ENCODE results near the gene RPS23.
"Not testable (repeated sequence)": the region's sequence is repeated elsewhere in the genome, so short reads cannot be mapped to it uniquely, and the experiment has no call there.

RPS23 gene

GRCh38 chr5:82267297-82267933 lies 10.7 kb downstream of the RPS23 start:
- not testable (repeated sequence) for H3K4me1 ChIP-seq (ENCODE audit: control insufficient read depth, insufficient read depth, low read length); H3K4me3 ChIP-seq (ENCODE audit: low read length)

GRCh38 chr5:82265047-82265446 lies 13.1 kb downstream of the RPS23 start:
- Histone ChIP-seq H3K36me3 (ENCODE audit: insufficient read depth, low read length) (peaks cover 12% of the 10 kb centered on the region), H3K4me3 (ENCODE audit: low read length) (no peak overlapping the region), H3K9me3 (replicated peaks; ENCODE audit: low read length) (no peaks in the 10 kb centered on the region), H3K4me2 (ENCODE audit: low read length) (no peak overlapping the region), H3K4me1 (ENCODE audit: control insufficient read depth, insufficient read depth, low read length) (peaks cover 9% of the 10 kb centered on the region), H3K9ac (ENCODE audit: low read depth, low read length) (no peak overlapping the region), H3K27me3 (ENCODE audit: control insufficient read depth, insufficient read depth, low read length) (no peaks in the 10 kb centered on the region)

More at GRCh38 chr5:82267297-82267933, 10.7 kb downstream of the RPS23 start:
- H3K27me3 ChIP-seq (ENCODE audit: control insufficient read depth, insufficient read depth, low read length); H3K9me3 ChIP-seq (replicated peaks; ENCODE audit: low read length); H3K9ac ChIP-seq (ENCODE audit: low read depth, low read length); H3K4me2 ChIP-seq (ENCODE audit: low read length): not testable (repeated sequence)
- peaks cover 12% of the 10 kb centered on the region for H3K36me3 ChIP-seq (ENCODE audit: insufficient read depth, low read length)

- H3K4me2 ChIP-seq (ENCODE audit: low read length): no peak overlapping the region
- no peak overlapping the region for H3K9ac ChIP-seq (ENCODE audit: low read depth, low read length)
- H3K9me3 ChIP-seq (replicated peaks; ENCODE audit: low read length): no peaks in the 10 kb centered on the region
- H3K36me3 ChIP-seq (ENCODE audit: insufficient read depth, low read length): no peaks in the 10 kb centered on the region
- H3K4me1 ChIP-seq (ENCODE audit: control insufficient read depth, insufficient read depth, low read length): no peaks in the 10 kb centered on the region
- no peaks in the 10 kb centered on the region for H3K27me3 ChIP-seq (ENCODE audit: control insufficient read depth, insufficient read depth, low read length)
- no peak overlapping the region for H3K4me3 ChIP-seq (ENCODE audit: low read length)
Observed at GRCh38 chr5:82259172-82259800, 18.9 kb downstream of the RPS23 start.

DNA sequence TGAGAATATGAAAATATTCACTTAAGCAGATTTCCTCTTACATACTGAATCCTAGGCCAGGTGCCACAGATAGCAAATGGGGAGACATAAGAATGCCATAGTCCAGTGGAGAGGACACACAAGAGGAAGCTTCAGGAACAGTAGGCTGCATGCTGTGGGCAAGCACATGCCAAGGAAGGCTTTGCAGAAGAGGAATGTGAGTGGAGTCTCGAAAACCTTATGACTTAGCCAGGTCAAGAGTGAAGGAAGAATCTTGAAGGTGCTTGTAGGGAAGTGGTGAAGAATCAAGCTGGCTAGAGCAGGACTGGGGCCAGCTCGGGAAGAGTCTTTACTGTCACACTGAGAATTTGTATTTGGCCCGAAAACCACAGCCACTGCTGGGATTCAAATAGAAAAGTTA lies 20.4 kb downstream of the RPS23 start:
- no peak overlapping the region for H3K4me2 ChIP-seq (ENCODE audit: low read length)
- no peaks in the 10 kb centered on the region for H3K4me1 ChIP-seq (ENCODE audit: control insufficient read depth, insufficient read depth, low read length)

DNA sequence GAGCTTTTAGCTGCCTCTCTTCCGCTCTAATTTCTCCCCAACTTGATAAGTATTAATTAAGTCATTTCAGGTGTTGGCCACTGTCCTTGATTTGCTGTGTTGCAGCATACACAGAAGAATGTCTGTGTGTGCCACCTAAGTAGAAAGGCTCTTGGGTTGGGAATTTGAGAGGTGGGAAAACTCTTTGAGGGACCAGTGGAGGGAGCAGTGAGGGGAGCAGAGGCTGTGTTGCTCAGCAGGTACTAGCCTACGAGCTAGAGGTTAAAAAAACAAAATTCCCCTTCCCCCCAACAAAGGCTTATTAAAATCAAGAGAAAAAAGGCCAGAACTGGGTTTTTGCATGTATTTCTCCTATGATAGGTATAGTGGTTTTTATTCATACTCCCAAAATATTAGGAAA lies 20.9 kb downstream of the RPS23 start:
- Histone ChIP-seq H3K4me3 (ENCODE audit: low read length) (no peak overlapping the region), H3K9me3 (replicated peaks; ENCODE audit: low read length) (no peaks in the 10 kb centered on the region), H3K4me1 (ENCODE audit: control insufficient read depth, insufficient read depth, low read length) (no peaks in the 10 kb centered on the region), H3K9ac (ENCODE audit: low read depth, low read length) (no peak overlapping the region), H3K4me2 (ENCODE audit: low read length) (no peak overlapping the region), H3K36me3 (ENCODE audit: insufficient read depth, low read length) (no peaks in the 10 kb centered on the region), H3K27me3 (ENCODE audit: control insufficient read depth, insufficient read depth, low read length) (no peaks in the 10 kb centered on the region)

More for the DNA sequence above, 20.4 kb downstream of the RPS23 start:
- Histone ChIP-seq H3K9ac (ENCODE audit: low read depth, low read length) (no peak overlapping the region), H3K4me3 (ENCODE audit: low read length) (no peak overlapping the region), H3K9me3 (replicated peaks; ENCODE audit: low read length) (no peaks in the 10 kb centered on the region), H3K27me3 (ENCODE audit: control insufficient read depth, insufficient read depth, low read length) (no peaks in the 10 kb centered on the region), H3K36me3 (ENCODE audit: insufficient read depth, low read length) (no peaks in the 10 kb centered on the region)

GRCh38 chr5:82255844-82256243 lies 22.3 kb downstream of the RPS23 start:
- H3K9ac ChIP-seq (ENCODE audit: low read depth, low read length): no peak overlapping the region
- no peaks in the 10 kb centered on the region for H3K27me3 ChIP-seq (ENCODE audit: control insufficient read depth, insufficient read depth, low read length)
- H3K9me3 ChIP-seq (replicated peaks; ENCODE audit: low read length): no peaks in the 10 kb centered on the region
- no peak overlapping the region for H3K4me2 ChIP-seq (ENCODE audit: low read length)
- no peak overlapping the region for H3K4me3 ChIP-seq (ENCODE audit: low read length)
- H3K36me3 ChIP-seq (ENCODE audit: insufficient read depth, low read length): no peaks in the 10 kb centered on the region
- H3K4me1 ChIP-seq (ENCODE audit: control insufficient read depth, insufficient read depth, low read length): no peaks in the 10 kb centered on the region

DNA sequence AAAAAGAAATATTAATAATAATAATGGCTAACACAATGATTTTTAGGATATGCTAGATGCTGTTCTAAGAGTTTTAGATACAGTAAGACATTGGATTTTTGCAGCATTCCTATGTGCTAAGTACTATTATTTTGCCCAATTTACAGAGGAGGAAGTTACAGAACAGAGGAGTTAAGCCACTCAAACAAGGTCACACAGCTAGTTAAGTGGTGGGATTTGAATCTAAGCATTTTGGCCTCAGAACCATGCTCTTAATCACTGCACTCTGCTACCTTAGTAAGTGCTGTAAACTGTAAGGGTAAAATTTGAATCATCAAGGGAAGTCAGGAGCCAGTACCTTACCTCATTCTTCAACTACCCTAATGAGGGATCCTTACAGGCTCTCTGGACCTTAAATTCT lies 25.4 kb downstream of the RPS23 start:
- H3K36me3 ChIP-seq (ENCODE audit: insufficient read depth, low read length): no peaks in the 10 kb centered on the region
- H3K9ac ChIP-seq (ENCODE audit: low read depth, low read length): no peak overlapping the region
- H3K4me3 ChIP-seq (ENCODE audit: low read length): no peak overlapping the region
- no peak overlapping the region for H3K4me2 ChIP-seq (ENCODE audit: low read length)
- no peaks in the 10 kb centered on the region for H3K9me3 ChIP-seq (replicated peaks; ENCODE audit: low read length)
- no peaks in the 10 kb centered on the region for H3K27me3 ChIP-seq (ENCODE audit: control insufficient read depth, insufficient read depth, low read length)
- H3K4me1 ChIP-seq (ENCODE audit: control insufficient read depth, insufficient read depth, low read length): no peaks in the 10 kb centered on the region

GRCh38 chr5:82246960-82247574 lies 31.1 kb downstream of the RPS23 start:
- Histone ChIP-seq H3K9me3 (replicated peaks; ENCODE audit: low read length) (no peaks in the 10 kb centered on the region), H3K36me3 (ENCODE audit: insufficient read depth, low read length) (no peaks in the 10 kb centered on the region), H3K27me3 (ENCODE audit: control insufficient read depth, insufficient read depth, low read length) (no peaks in the 10 kb centered on the region), H3K4me1 (ENCODE audit: control insufficient read depth, insufficient read depth, low read length) (no peaks in the 10 kb centered on the region), H3K4me3 (ENCODE audit: low read length) (no peak overlapping the region), H3K4me2 (ENCODE audit: low read length) (no peak overlapping the region), H3K9ac (ENCODE audit: low read depth, low read length) (no peak overlapping the region)

- H3K4me3 ChIP-seq (ENCODE audit: low read length): no peak overlapping the region
- no peaks in the 10 kb centered on the region for H3K4me1 ChIP-seq (ENCODE audit: control insufficient read depth, insufficient read depth, low read length)
- no peak overlapping the region for H3K4me2 ChIP-seq (ENCODE audit: low read length)
Observed at GRCh38 chr5:82244854-82245635, 33.1 kb downstream of the RPS23 start.

GRCh38 chr5:82244151-82244550 lies 34.0 kb downstream of the RPS23 start:
- no peak overlapping the region for H3K4me3 ChIP-seq (ENCODE audit: low read length)

More at GRCh38 chr5:82244854-82245635, 33.1 kb downstream of the RPS23 start:
- Histone ChIP-seq H3K27me3 (ENCODE audit: control insufficient read depth, insufficient read depth, low read length) (no peaks in the 10 kb centered on the region), H3K36me3 (ENCODE audit: insufficient read depth, low read length) (no peaks in the 10 kb centered on the region), H3K9me3 (replicated peaks; ENCODE audit: low read length) (no peaks in the 10 kb centered on the region), H3K9ac (ENCODE audit: low read depth, low read length) (no peak overlapping the region)

DNA sequence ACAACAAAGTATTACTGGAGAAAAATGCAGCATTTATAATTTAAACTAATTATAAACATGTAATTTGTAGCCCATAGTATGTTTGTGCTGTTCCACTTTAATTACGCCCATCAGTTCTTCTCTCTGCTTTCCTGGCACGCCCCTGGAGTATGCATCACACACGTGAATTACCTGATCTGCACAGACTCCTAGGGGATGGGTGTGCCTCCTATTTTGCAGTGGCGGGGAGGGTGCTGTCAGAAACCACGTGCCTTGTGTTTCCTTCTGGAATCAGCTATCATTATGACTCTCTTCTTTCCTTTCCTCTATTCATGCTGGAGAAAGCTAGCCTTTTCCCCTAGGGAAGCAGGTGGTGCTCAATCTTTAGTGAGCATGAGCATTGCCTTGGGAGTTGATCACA lies 43.3 kb downstream of the RPS23 start:
- H3K4me1 ChIP-seq (ENCODE audit: control insufficient read depth, insufficient read depth, low read length): no peaks in the 10 kb centered on the region
- H3K9me3 ChIP-seq (replicated peaks; ENCODE audit: low read length): no peaks in the 10 kb centered on the region
- no peak overlapping the region for H3K4me2 ChIP-seq (ENCODE audit: low read length)
- H3K36me3 ChIP-seq (ENCODE audit: insufficient read depth, low read length): no peaks in the 10 kb centered on the region
- H3K4me3 ChIP-seq (ENCODE audit: low read length): no peak overlapping the region
- H3K9ac ChIP-seq (ENCODE audit: low read depth, low read length): no peak overlapping the region
- no peaks in the 10 kb centered on the region for H3K27me3 ChIP-seq (ENCODE audit: control insufficient read depth, insufficient read depth, low read length)

More at GRCh38 chr5:82244151-82244550, 34.0 kb downstream of the RPS23 start:
- Histone ChIP-seq H3K9ac (ENCODE audit: low read depth, low read length) (no peak overlapping the region), H3K27me3 (ENCODE audit: control insufficient read depth, insufficient read depth, low read length) (no peaks in the 10 kb centered on the region), H3K36me3 (ENCODE audit: insufficient read depth, low read length) (no peaks in the 10 kb centered on the region), H3K4me2 (ENCODE audit: low read length) (no peak overlapping the region), H3K9me3 (replicated peaks; ENCODE audit: low read length) (no peaks in the 10 kb centered on the region), H3K4me1 (ENCODE audit: control insufficient read depth, insufficient read depth, low read length) (no peaks in the 10 kb centered on the region)

All from skeletal muscle satellite cell (primary cell).